ENCODE data around the gene COL4A5. TPM values are rescaled to one million over a fixed set of nuclear protein-coding genes. Genes with fewer than 3 reads are reported as not detected.

COL4A5 gene
- total RNA-seq, 1 experiment from 2014 or later: 48.1 TPM

DNA sequence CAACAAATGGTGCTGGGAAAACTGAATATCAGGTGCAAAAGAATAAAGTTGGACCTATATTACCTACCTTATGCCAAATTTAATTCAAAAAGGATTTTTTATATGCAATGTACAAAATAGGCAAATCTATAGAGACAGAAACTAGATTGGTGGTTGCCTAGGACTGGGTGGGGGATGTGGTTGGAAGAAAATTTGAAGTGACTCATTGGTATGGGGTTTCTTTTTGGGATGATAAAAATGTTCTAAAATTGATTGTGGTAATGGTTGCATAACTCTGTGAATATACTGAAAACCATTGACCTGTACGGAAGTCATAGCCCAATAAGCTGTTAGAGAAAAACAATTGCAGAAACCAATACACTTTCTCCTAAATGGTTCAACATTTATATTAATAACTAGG lies 72.1 kb downstream of the COL4A5 start:
- POLR2A ChIA-PET: no interaction called here

DNA sequence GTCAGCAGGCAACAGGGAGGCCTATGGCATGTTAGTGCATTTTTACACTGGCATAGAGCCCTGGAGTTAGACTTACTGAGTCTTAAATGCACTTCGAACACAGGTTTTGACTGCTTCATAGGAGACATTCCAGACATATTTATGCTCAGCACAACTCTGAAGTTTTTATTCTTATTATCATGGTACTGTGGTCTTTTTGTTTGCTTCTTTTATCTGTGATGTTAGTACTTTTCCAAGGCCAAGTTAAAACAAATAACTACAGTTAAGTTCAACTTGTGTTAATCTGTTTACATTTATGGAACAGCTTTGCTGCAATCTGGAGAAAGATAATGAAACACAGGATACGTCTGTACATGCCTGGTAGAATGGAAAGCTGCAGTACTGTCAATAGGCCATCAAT lies 76.5 kb downstream of the COL4A5 start:
- peak in 1 of 2 experiments; percentile 2 for DNase-seq

More for the DNA sequence above, 72.1 kb downstream of the COL4A5 start:
- Mint-ChIP-seq H3K27me3 (ENCODE audit: insufficient read depth, unreplicated experiment) (no peaks in the 10 kb centered on the region), H3K36me3 (ENCODE audit: insufficient read depth, unreplicated experiment) (peaks cover 12% of the 10 kb centered on the region), H3K27ac (ENCODE audit: unreplicated experiment) (no peak overlapping the region), H3K9me3 (ENCODE audit: unreplicated experiment) (peaks cover 17% of the 10 kb centered on the region), H3K4me1 (ENCODE audit: low read depth, unreplicated experiment) (peaks cover 7% of the 10 kb centered on the region), H3K4me3 (ENCODE audit: unreplicated experiment) (no peak overlapping the region)
- Histone ChIP-seq H3K4me3 (ENCODE audit: low read depth, low read length) (no peak overlapping the region), H3K9me3 (no peaks in the 10 kb centered on the region), H3K27me3 (replicated peaks; ENCODE audit: control insufficient read depth, insufficient read depth, low read length) (no peaks in the 10 kb centered on the region), H3K36me3 (ENCODE audit: control insufficient read depth, insufficient read depth, low read length) (no peaks in the 10 kb centered on the region), H3K4me1 (peaks cover 14% of the 10 kb centered on the region)
- intact Hi-C loops (cut with micrococcal nuclease; ENCODE audit: unreplicated experiment): no loop called here
- BruUV-seq (replicated peaks): no TSS peak
- TF ChIP-seq, protein P1, sequence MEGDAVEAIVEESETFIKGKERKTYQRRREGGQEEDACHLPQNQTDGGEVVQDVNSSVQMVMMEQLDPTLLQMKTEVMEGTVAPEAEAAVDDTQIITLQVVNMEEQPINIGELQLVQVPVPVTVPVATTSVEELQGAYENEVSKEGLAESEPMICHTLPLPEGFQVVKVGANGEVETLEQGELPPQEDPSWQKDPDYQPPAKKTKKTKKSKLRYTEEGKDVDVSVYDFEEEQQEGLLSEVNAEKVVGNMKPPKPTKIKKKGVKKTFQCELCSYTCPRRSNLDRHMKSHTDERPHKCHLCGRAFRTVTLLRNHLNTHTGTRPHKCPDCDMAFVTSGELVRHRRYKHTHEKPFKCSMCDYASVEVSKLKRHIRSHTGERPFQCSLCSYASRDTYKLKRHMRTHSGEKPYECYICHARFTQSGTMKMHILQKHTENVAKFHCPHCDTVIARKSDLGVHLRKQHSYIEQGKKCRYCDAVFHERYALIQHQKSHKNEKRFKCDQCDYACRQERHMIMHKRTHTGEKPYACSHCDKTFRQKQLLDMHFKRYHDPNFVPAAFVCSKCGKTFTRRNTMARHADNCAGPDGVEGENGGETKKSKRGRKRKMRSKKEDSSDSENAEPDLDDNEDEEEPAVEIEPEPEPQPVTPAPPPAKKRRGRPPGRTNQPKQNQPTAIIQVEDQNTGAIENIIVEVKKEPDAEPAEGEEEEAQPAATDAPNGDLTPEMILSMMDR (IDR thresholded peaks at IDR 0.05; ENCODE audit: insufficient read depth in 1 of 2, low read depth in 1 of 2, low read length in 1 of 2, severe bottlenecking in 1 of 2, unreplicated experiment in 1 of 2): no peak
- CTCF ChIA-PET: no interaction called here
- DNase-seq: no peak

GRCh38 chrX:108527724-108528123 lies 88.1 kb downstream of the COL4A5 start:
- no peak for DNase-seq
- no peak overlapping the region for H3K4me3 Mint-ChIP-seq (ENCODE audit: unreplicated experiment)
- intact Hi-C loops (cut with micrococcal nuclease; ENCODE audit: unreplicated experiment): no loop called here
- no peaks in the 10 kb centered on the region for H3K4me1 ChIP-seq
- ChIA-PET POLR2A (no interaction called here), CTCF (no interaction called here)
- no peaks in the 10 kb centered on the region for H3K27me3 Mint-ChIP-seq (ENCODE audit: insufficient read depth, unreplicated experiment)
- BruUV-seq (replicated peaks): no TSS peak
- TF ChIP-seq, protein P1 (IDR thresholded peaks at IDR 0.05; ENCODE audit: insufficient read depth in 1 of 2, low read depth in 1 of 2, low read length in 1 of 2, severe bottlenecking in 1 of 2, unreplicated experiment in 1 of 2): no peak
- no peak overlapping the region for H3K4me3 ChIP-seq (ENCODE audit: low read depth, low read length)
- H3K27me3 ChIP-seq (replicated peaks; ENCODE audit: control insufficient read depth, insufficient read depth, low read length): no peaks in the 10 kb centered on the region
- H3K36me3 ChIP-seq (ENCODE audit: control insufficient read depth, insufficient read depth, low read length): no peaks in the 10 kb centered on the region
- peaks cover 6% of the 10 kb centered on the region for H3K4me1 Mint-ChIP-seq (ENCODE audit: low read depth, unreplicated experiment)
- no peaks in the 10 kb centered on the region for H3K9me3 ChIP-seq
- H3K27ac Mint-ChIP-seq (ENCODE audit: unreplicated experiment): no peak overlapping the region
- H3K36me3 Mint-ChIP-seq (ENCODE audit: insufficient read depth, unreplicated experiment): peaks cover 24% of the 10 kb centered on the region
- H3K9me3 Mint-ChIP-seq (ENCODE audit: unreplicated experiment): peaks cover 15% of the 10 kb centered on the region

More for the DNA sequence above, 76.5 kb downstream of the COL4A5 start:
- Histone ChIP-seq H3K27me3 (replicated peaks; ENCODE audit: control insufficient read depth, insufficient read depth, low read length) (no peaks in the 10 kb centered on the region), H3K4me3 (ENCODE audit: low read depth, low read length) (no peak overlapping the region), H3K9me3 (no peaks in the 10 kb centered on the region), H3K4me1 (peaks cover 14% of the 10 kb centered on the region), H3K36me3 (ENCODE audit: control insufficient read depth, insufficient read depth, low read length) (no peaks in the 10 kb centered on the region)
- Mint-ChIP-seq H3K4me3 (ENCODE audit: unreplicated experiment) (no peak overlapping the region), H3K27ac (ENCODE audit: unreplicated experiment) (no peak overlapping the region), H3K4me1 (ENCODE audit: low read depth, unreplicated experiment) (peaks cover 7% of the 10 kb centered on the region), H3K36me3 (ENCODE audit: insufficient read depth, unreplicated experiment) (peaks cover 4% of the 10 kb centered on the region), H3K27me3 (ENCODE audit: insufficient read depth, unreplicated experiment) (no peaks in the 10 kb centered on the region), H3K9me3 (ENCODE audit: unreplicated experiment) (no peaks in the 10 kb centered on the region)
- ChIA-PET CTCF (no interaction called here), POLR2A (no interaction called here)
- no TSS peak for BruUV-seq (replicated peaks)
- intact Hi-C loops (cut with micrococcal nuclease; ENCODE audit: unreplicated experiment): no loop called here
- TF ChIP-seq, protein P1 (IDR thresholded peaks at IDR 0.05; ENCODE audit: insufficient read depth in 1 of 2, low read depth in 1 of 2, low read length in 1 of 2, severe bottlenecking in 1 of 2, unreplicated experiment in 1 of 2): no peak
